Esophagus squamous epithelium (tissue), 5 donors: ENCODE data around the gene AIF1. TPM values are rescaled to one million over a fixed set of nuclear protein-coding genes. Genes with fewer than 3 reads are reported as not detected.

Experiments used
- DNase-seq: peaks from one replicate; lab custom pipeline; 2025; lab: John Stamatoyannopoulos, UW
- H3K27ac ChIP-seq, 4 donors: fragments of 200-600 bp; sonication (generic); one replicate each; pipeline ENCODE4 v1.5.1; 2016 to 2019; ENCODE audit warnings: mild to moderate bottlenecking in 1 of 4
- H3K27me3 ChIP-seq, 4 donors: fragments of 200-600 bp; sonication (generic); 1 replicate in 3 of 4; 2 replicates in 1 of 4; pipeline versions ENCODE4 v1.5.1 to v1.6.0; 2017 to 2021; ENCODE audit warnings: antibody characterized with exemption in 1 of 4
- H3K36me3 ChIP-seq, 3 donors: fragments of 200-600 bp; sonication (generic); one replicate each; pipeline ENCODE4 v1.5.1; 2016 to 2019
- H3K4me1 ChIP-seq, 3 donors: fragments of 200-600 bp; sonication (generic); one replicate each; pipeline ENCODE4 v1.5.1; 2017 to 2019
- H3K4me3 ChIP-seq, 4 donors: fragments of 200-600 bp; sonication (generic); 1 replicate in 3 of 4; 2 replicates in 1 of 4; pipeline ENCODE4 v1.5.1; 2016 to 2019; ENCODE audit warnings: mild to moderate bottlenecking in 2 of 4, moderate library complexity in 1 of 4
- H3K9me3 ChIP-seq, 3 donors: fragments of 200-600 bp; sonication (generic); one replicate each; pipeline ENCODE4 v1.5.1; 2016 to 2019
- CTCF ChIP-seq, 6 experiments: fragments of 450-650 bp in 4 of 6; fragments of 200-600 bp in 2 of 6; sonication (generic) in 2 of 6; IDR thresholded peaks; one replicate each; pipeline ENCODE4 v1.5.1; 2016 to 2019; ENCODE audit warnings: antibody characterized with exemption in 6 of 6, mild to moderate bottlenecking in 4 of 6, moderate library complexity in 4 of 6
- POLR2A ChIP-seq, 4 donors: fragments of 450-650 bp; IDR thresholded peaks; one replicate each; pipeline ENCODE4 v1.6.1; 2017; ENCODE audit warnings: antibody characterized with exemption in 4 of 4, mild to moderate bottlenecking in 4 of 4, moderate library complexity in 3 of 4
- WGBS, 2 donors: methylation state at CpG; one replicate each; pipeline ENCODE4 v1.1.5; 2018; 5-methylcytosine and 5-hydroxymethylcytosine counted together
- intact Hi-C: fragments of 100-400 bp; cut with DNase I; formaldehyde crosslinking; loops from one replicate; pipeline ENCODE4 v1.15.0; 2022
- total RNA-seq, 4 donors: library from RNA; depleted of rRNA; stranded (reverse); fragments of >200 nt; gene quantifications; one replicate each; pipeline ENCODE4 v1.1.0, GENCODE V29; 2016
- donor health status: DM: yes; HTN: yes; CAD: no.

AIF1 gene
- total RNA-seq, 4 donors from 2014 or later = 2.4 to 30.7 (median 15.1) TPM

- H3K9me3 ChIP-seq = no peaks in the 10 kb centered on the region
- intact Hi-C loops = no loop called here
- H3K27ac ChIP-seq = peak overlapping the region in 2 of 4 donors; percentile 13 to 68
- H3K4me1 ChIP-seq = peaks cover 0 to 5% (median 3%) of the 10 kb centered on the region in 3 donors
- H3K36me3 ChIP-seq = no peaks in the 10 kb centered on the region
- H3K27me3 ChIP-seq = no peaks in the 10 kb centered on the region
- TF ChIP-seq POLR2A (IDR thresholded peaks at IDR 0.05) (no peak), CTCF (IDR thresholded peaks at IDR 0.05) (no peak)
- 63 to 68% methylated on average over 6 to 7 of the region's 7 CpGs for WGBS, 2 donors
- DNase-seq = no peak
- H3K4me3 ChIP-seq = peak overlapping the region in 2 of 4 donors; percentile 17 to 45
Measured at GRCh38 chr6:31615748-31616147, 714 bp downstream of the AIF1 start.

DNA sequence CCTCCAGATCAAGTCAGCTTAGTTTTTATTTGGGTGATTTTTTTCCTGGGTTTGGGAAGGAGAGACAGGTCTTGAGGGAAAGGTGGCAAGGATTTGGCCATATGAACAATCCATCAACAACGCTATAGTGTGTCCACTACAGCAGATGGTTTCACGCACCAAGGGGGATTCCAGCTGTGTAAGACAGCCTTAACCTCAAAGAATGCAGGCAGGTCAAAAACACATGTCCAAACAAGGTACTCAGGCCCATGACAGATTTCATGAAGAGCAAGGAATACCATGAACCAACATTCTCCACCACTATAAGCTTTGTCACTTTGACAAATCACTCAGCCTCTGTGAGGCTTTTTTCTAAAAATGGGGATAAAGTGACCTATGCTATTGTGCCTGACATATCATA is 2.0 kb downstream of the AIF1 start:
- WGBS, 2 donors = 65 to 72% methylated on average over 2 of the region's 2 CpGs
- Histone ChIP-seq H3K36me3 (no peaks in the 10 kb centered on the region), H3K27ac (no peak overlapping the region), H3K9me3 (no peaks in the 10 kb centered on the region), H3K4me3 (no peak overlapping the region), H3K27me3 (no peaks in the 10 kb centered on the region), H3K4me1 (peaks cover 4 to 16% (median 6%) of the 10 kb centered on the region in 3 donors)
- intact Hi-C loops = no loop called here
- DNase-seq = no peak
- TF ChIP-seq CTCF (IDR thresholded peaks at IDR 0.05) (no peak), POLR2A (IDR thresholded peaks at IDR 0.05) (no peak)

GRCh38 chr6:31619805-31620585 is 5.0 kb downstream of the AIF1 start:
- 0% methylated on average over 48 to 50 of the region's 50 CpGs for WGBS, 2 donors
- peaks cover 13 to 18% (median 16%) of the 10 kb centered on the region in 3 donors for H3K36me3 ChIP-seq
- peak overlapping the region; percentile 97 to 99 (median 98) for H3K27ac ChIP-seq
- intact Hi-C loops = no loop called here
- no peaks in the 10 kb centered on the region for H3K27me3 ChIP-seq
- TF ChIP-seq POLR2A (IDR thresholded peaks at IDR 0.05) (peak in 3 of 4 donors; percentile 85 to 91 (median 88)), CTCF (IDR thresholded peaks at IDR 0.05) (peak in 3 of 6 experiments; percentile 13 to 26 (median 25))
- peak overlapping the region; percentile 80 to 98 (median 86) for H3K4me3 ChIP-seq
- peak; percentile 94 for DNase-seq
- peaks cover 11 to 35% (median 14%) of the 10 kb centered on the region in 3 donors for H3K4me1 ChIP-seq
- no peaks in the 10 kb centered on the region for H3K9me3 ChIP-seq

DNA sequence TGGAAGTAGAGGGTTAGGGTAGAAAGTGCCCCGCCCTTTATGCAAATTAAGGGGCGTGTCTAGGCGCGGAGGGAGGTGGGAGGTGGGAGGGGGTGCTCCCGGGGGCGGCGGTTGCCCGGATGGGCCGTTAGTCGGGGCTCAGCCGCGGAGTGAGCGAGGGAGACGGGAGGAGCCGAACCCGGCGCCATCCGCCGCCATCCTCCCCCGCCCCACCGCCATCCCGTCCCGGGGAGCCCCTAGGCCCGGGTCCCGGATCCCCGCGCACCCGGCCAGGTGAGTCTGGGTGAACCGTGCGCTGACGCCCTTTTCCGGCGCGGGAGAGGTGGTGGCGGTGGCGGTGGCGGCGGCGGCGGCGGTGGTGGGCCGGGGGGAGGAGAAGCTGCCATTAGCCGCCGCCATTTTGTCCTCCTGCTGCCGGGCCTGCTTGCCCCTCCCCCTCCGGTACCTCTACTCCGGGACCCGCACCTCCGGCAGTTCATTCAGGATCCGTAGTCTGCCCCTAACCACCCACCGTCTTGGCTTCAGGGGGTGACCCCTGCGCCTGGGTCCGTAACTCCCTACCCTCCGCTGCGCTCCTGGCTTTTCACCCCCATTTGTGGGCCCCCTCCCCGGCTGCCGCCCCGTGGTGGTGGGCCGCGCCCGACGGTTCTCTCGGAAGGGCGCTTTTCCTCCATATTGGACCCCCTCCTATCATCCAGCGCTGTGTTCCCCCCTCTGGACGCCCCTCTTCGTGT is 5.7 kb downstream of the AIF1 start, which contains the start of gene PRRC2A:
TSS of gene PRRC2A (plus strand) at position 130 of the 734 bp plus-strand sequence. CDS start 2,075 bp downstream, outside the sequence.
- intact Hi-C loops = no loop called here
- no peak for DNase-seq

More for the DNA sequence above, 5.7 kb downstream of the AIF1 start, which contains the start of gene PRRC2A:
- H3K36me3 ChIP-seq = peaks cover 20 to 26% (median 24%) of the 10 kb centered on the region in 3 donors
- H3K27me3 ChIP-seq = no peaks in the 10 kb centered on the region
- WGBS, 2 donors = 1 to 6% methylated on average over 15 to 25 of the region's 67 CpGs
- peak within 1 kb of the TSS; percentile 97 to 99 (median 98) for H3K27ac ChIP-seq
- peak within 1 kb of the TSS; percentile 80 to 98 (median 86) for H3K4me3 ChIP-seq
- TF ChIP-seq CTCF (IDR thresholded peaks at IDR 0.05) = no peak
- TF ChIP-seq POLR2A (IDR thresholded peaks at IDR 0.05) = peak in 3 of 4 donors; percentile 52 to 77 (median 75)
- no peaks in the 10 kb centered on the region for H3K9me3 ChIP-seq
- peaks cover 11 to 35% (median 14%) of the 10 kb centered on the region in 3 donors for H3K4me1 ChIP-seq
